Bronchial epithelial cell (primary cell): ENCODE data around the gene SHC1. TPM values are rescaled to one million over a fixed set of nuclear protein-coding genes. Genes with fewer than 3 reads are reported as not detected.
A peak's percentile ranks its signal among the peaks of the same experiment; 100 is the strongest.

Source experiments
- DNase-seq: peaks from one replicate; pipeline ENCODE4 v3.0.0-alpha.2; 2010; ENCODE audit warnings: low read depth
- FAIRE-seq: peaks from 2 replicates; lab custom pipeline; 2011; peaks lifted over from hg19 to GRCh38; lab: Jason Lieb, UNC
- H3K27me3 ChIP-seq: 2 replicates; pipeline ENCODE4 v1.5.1; 2011; ENCODE audit warnings: low read length; ENCODE audit not compliant: control insufficient read depth, insufficient read depth
- H3K36me3 ChIP-seq: 2 replicates; pipeline ENCODE4 v1.5.1; 2011; ENCODE audit warnings: low read length; ENCODE audit not compliant: control insufficient read depth, insufficient read depth
- H3K4me3 ChIP-seq: 2 replicates; pipeline ENCODE4 v1.5.1; 2011; ENCODE audit warnings: mild to moderate bottlenecking, low read depth, low read length, control low read depth
- total RNA-seq: library from RNA; depleted of rRNA; stranded (reverse); fragments of >200 nt; gene quantifications from 2 replicates; pipeline ENCODE4 v1.2.1, GENCODE V29; 2014
- TF ChIP-seq, protein P1 (sequence below): IDR thresholded peaks from 2 replicates; pipeline ENCODE4 v1.5.1; 2011; ENCODE audit warnings: mild to moderate bottlenecking, moderate library complexity, low read length, control low read depth, inconsistent platforms; ENCODE audit not compliant: insufficient read depth, severe bottlenecking

The SHC1 gene
- total RNA-seq, 1 donor from 2014 or later: 216 TPM

- TF ChIP-seq, protein P1, sequence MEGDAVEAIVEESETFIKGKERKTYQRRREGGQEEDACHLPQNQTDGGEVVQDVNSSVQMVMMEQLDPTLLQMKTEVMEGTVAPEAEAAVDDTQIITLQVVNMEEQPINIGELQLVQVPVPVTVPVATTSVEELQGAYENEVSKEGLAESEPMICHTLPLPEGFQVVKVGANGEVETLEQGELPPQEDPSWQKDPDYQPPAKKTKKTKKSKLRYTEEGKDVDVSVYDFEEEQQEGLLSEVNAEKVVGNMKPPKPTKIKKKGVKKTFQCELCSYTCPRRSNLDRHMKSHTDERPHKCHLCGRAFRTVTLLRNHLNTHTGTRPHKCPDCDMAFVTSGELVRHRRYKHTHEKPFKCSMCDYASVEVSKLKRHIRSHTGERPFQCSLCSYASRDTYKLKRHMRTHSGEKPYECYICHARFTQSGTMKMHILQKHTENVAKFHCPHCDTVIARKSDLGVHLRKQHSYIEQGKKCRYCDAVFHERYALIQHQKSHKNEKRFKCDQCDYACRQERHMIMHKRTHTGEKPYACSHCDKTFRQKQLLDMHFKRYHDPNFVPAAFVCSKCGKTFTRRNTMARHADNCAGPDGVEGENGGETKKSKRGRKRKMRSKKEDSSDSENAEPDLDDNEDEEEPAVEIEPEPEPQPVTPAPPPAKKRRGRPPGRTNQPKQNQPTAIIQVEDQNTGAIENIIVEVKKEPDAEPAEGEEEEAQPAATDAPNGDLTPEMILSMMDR: no peak
- Histone ChIP-seq H3K27me3 (no peaks in the 10 kb centered on the region), H3K4me3 (peak overlapping the region; percentile 35), H3K36me3 (no peaks in the 10 kb centered on the region)
- DNase-seq (peak; percentile 40), FAIRE-seq (no peak)
Observed at GRCh38 chr1:154975409-154976059, 5.0 kb upstream of the SHC1 start.

GRCh38 chr1:154974808-154975408 lies 4.4 kb upstream of the SHC1 start:
- H3K27me3 ChIP-seq: no peaks in the 10 kb centered on the region
- TF ChIP-seq, protein P1: no peak
- peak overlapping the region; percentile 35 for H3K4me3 ChIP-seq
- FAIRE-seq: no peak
- peaks cover under 1% of the 10 kb centered on the region for H3K36me3 ChIP-seq
- DNase-seq: peak; percentile 93

- H3K4me3 ChIP-seq: peak within 1 kb of the TSS; percentile 59
- peak; percentile 100 for DNase-seq
- no peaks in the 10 kb centered on the region for H3K27me3 ChIP-seq
- peaks cover 1% of the 10 kb centered on the region for H3K36me3 ChIP-seq
- FAIRE-seq: peak; percentile 52
- TF ChIP-seq, protein P1: no peak
Observed at GRCh38 chr1:154974102-154974807, 3.7 kb upstream of the SHC1 start, which contains the start of gene CKS1B. CKS1B (plus strand) TSS chr1:154974681; CDS start chr1:154974746, 65 bp downstream.

DNA sequence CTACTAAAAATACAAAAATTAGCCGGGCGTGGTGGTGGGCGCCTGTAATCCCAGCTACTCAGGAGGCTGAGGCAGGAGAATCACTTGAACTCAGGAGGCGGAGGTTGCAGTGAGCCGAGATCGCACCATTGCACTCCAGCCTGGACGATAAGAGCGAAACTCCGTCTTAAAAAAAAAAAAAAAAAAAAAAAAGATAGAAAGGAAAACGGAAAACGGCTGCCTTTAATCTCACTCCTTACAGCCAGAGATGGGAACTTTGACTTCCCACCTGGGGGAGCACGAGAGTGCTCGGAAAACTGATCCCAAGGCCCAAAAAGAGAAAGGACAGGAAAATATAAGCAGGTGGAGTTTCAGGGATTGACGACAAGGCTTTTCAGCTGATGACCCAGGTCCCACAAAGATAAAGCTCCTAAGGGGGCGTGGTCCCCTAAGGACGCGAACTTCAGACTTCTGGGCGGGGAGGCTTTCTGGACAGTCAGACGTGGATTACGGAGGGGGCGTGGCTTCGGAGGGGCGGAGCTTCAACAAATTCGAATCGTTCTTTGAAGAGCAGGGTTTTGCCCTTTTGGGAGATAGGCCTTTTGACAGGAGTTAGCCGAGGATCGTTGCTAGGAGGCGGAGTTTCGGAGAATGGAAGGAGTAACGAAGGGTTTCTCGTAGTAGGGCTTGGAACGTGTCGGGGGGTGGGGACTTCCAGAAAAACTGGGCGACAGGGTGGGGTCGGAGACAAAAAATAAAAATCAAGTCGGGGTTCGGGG lies 3.0 kb upstream of the SHC1 start:
- Histone ChIP-seq H3K4me3 (peak overlapping the region; percentile 59), H3K27me3 (no peaks in the 10 kb centered on the region), H3K36me3 (peaks cover 5% of the 10 kb centered on the region)
- TF ChIP-seq, protein P1: peak; percentile 27
- FAIRE-seq: peak; percentile 72
- DNase-seq: peak; percentile 97

DNA sequence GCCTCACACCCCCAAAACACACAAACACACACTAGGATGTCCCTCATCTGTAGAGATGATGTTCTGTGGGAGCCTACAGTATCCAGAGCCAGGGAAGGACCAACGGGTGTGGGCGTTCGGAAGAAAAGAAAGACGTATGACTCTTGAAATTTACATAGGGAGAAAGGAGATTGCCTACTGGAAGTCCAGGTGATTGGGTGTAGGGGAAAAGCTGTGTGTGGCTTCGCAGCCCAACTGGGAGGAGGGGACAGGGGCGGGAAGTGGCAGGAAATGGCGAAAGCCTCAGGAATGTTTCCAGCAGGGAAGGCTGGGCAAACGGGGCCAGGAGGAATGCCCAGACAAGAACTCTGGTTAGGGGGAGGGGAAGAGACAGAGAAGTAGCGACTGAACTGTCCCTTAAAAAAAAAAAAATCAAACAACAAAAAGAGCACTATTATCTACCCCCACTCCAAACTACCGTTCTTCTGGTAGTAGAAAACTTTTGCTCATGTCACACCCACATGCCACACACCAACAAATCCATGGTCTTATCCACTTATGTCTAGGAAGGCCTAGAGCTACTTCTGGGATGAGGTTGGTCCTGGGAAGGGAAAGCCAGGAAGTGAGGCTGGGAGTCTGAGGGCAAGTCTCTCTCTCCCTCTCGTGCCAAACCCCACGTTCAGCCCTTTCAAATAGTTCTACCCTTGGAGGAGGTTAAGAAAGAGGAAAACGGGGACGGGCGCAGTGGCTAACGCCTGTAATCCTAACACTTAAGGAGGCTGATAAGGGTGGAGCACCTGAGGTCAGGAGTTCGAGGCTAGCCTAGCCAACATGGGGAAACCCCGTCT lies 2.2 kb upstream of the SHC1 start:
- H3K36me3 ChIP-seq: peaks cover 11% of the 10 kb centered on the region
- DNase-seq (peak; percentile 98), FAIRE-seq (no peak)
- H3K4me3 ChIP-seq: peak overlapping the region; percentile 59
- TF ChIP-seq, protein P1: no peak
- H3K27me3 ChIP-seq: no peaks in the 10 kb centered on the region
